ENCODE results near the gene UNKL.

DNA sequence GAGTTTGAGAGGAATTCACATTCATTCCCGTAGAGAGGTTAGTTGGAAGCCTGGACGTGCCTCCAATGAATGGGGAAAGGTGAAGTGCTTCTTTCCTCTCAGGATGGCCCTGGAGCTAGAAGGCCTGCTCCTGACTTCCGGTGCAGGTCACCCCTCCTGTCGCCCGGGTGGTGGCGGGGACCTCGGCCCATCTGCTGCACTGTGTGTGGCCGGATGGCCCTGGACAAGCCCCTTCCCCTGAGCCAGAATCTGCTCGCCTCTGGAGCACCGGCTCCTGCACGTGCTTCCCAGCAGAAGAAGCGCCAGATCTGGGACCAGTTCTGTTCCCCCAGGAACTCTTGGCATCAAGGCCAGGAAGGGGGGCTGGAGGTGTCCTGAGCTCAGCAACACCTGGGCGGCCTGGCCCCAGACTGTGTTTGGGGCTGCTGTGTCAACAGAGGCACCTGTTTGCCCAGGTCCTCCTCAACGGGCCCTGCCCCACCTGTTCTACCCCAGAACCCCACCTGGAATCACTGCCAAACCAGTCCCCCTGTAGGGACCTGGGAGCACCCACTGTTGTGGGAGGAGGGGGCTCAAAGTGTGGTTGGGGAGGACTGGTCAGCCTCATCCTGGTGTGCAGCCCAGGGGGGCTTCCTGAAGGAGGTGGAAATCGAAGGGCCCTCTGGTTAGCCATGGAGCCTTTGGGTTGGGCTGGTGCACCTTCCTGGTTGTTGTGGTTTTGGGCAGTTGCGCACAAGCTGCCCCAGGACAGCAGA lies 11.3 kb upstream of the UNKL start:
- TF ChIP-seq, protein P1, sequence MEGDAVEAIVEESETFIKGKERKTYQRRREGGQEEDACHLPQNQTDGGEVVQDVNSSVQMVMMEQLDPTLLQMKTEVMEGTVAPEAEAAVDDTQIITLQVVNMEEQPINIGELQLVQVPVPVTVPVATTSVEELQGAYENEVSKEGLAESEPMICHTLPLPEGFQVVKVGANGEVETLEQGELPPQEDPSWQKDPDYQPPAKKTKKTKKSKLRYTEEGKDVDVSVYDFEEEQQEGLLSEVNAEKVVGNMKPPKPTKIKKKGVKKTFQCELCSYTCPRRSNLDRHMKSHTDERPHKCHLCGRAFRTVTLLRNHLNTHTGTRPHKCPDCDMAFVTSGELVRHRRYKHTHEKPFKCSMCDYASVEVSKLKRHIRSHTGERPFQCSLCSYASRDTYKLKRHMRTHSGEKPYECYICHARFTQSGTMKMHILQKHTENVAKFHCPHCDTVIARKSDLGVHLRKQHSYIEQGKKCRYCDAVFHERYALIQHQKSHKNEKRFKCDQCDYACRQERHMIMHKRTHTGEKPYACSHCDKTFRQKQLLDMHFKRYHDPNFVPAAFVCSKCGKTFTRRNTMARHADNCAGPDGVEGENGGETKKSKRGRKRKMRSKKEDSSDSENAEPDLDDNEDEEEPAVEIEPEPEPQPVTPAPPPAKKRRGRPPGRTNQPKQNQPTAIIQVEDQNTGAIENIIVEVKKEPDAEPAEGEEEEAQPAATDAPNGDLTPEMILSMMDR (IDR thresholded peaks at IDR 0.05) = no peak
- TF ChIP-seq POLR2A (IDR thresholded peaks at IDR 0.05) = no peak
